Lower leg skin (tissue), 4 donors: ENCODE results near the gene PIGQ. TPM values are rescaled to one million over a fixed set of nuclear protein-coding genes. Genes with fewer than 3 reads are reported as not detected.

ENCODE experiments used
- DNase-seq, 2 donors: peaks; one replicate each; pipeline ENCODE4 v3.0.0-alpha.2; 2019; ENCODE audit warnings: low spot score in 2 of 2
- H3K4me3 ChIP-seq: fragments of 200-600 bp; sonication (generic); 2 replicates; pipeline ENCODE4 v1.5.1; 2017; ENCODE audit warnings: mild to moderate bottlenecking, low read depth; ENCODE audit not compliant: poor library complexity, severe bottlenecking
- CTCF ChIP-seq, 3 donors: fragments of 450-650 bp; IDR thresholded peaks; one replicate each; pipeline ENCODE4 v1.5.1; 2016; ENCODE audit warnings: antibody characterized with exemption in 3 of 3, mild to moderate bottlenecking in 3 of 3, moderate library complexity in 2 of 3
- POLR2A ChIP-seq, 2 donors: fragments of 450-650 bp; IDR thresholded peaks; one replicate each; pipeline ENCODE4 v1.6.1; 2016 to 2017; ENCODE audit warnings: antibody characterized with exemption in 2 of 2, mild to moderate bottlenecking in 1 of 2, moderate library complexity in 1 of 2
- WGBS, 2 donors: methylation state at CpG; one replicate each; pipeline ENCODE4 v1.1.5; 2018; 5-methylcytosine and 5-hydroxymethylcytosine counted together
- intact Hi-C: fragments of 100-400 bp; cut with DNase I; formaldehyde crosslinking; loops from one replicate; pipeline ENCODE4 v1.15.0; 2023; ENCODE audit warnings: low total_unique reads
- total RNA-seq, 4 donors: library from RNA; depleted of rRNA; stranded (reverse); fragments of >200 nt; gene quantifications; one replicate each; pipeline ENCODE4 v1.1.0, GENCODE V29; 2016

The PIGQ gene
- total RNA-seq, 4 donors from 2014 or later, result 33.2 to 46.1 (median 43.5) TPM

- WGBS, 2 donors, result 96% methylated on average over 21 to 32 of the region's 46 CpGs
- DNase-seq, result no peak
- no peak overlapping the region for H3K4me3 ChIP-seq
- intact Hi-C loops, result no loop called here
- TF ChIP-seq CTCF (IDR thresholded peaks at IDR 0.05) (no peak), POLR2A (IDR thresholded peaks at IDR 0.05) (no peak)
These were observed 4.4 kb downstream of the PIGQ start for GRCh38 chr16:574021-574760.

- 86 to 91% methylated on average over 22 to 36 of the region's 36 CpGs for WGBS, 2 donors
- H3K4me3 ChIP-seq, result no peak overlapping the region
- TF ChIP-seq POLR2A (IDR thresholded peaks at IDR 0.05) (no peak), CTCF (IDR thresholded peaks at IDR 0.05) (no peak)
- no peak for DNase-seq
- intact Hi-C loops, result no loop called here
These were observed 5.8 kb downstream of the PIGQ start for GRCh38 chr16:575354-576196.

GRCh38 chr16:576197-576822 lies 6.5 kb downstream of the PIGQ start:
- intact Hi-C loops, result no loop called here
- TF ChIP-seq POLR2A (IDR thresholded peaks at IDR 0.05) (no peak), CTCF (IDR thresholded peaks at IDR 0.05) (no peak)
- H3K4me3 ChIP-seq, result no peak overlapping the region
- DNase-seq, result no peak
- WGBS, 2 donors, result 84 to 86% methylated on average over 13 to 18 of the region's 21 CpGs

GRCh38 chr16:576823-577201 lies 7.0 kb downstream of the PIGQ start:
- intact Hi-C loops, result no loop called here

GRCh38 chr16:577796-578195 lies 8.0 kb downstream of the PIGQ start:
- H3K4me3 ChIP-seq, result no peak overlapping the region
- TF ChIP-seq POLR2A (IDR thresholded peaks at IDR 0.05) (no peak), CTCF (IDR thresholded peaks at IDR 0.05) (no peak)
- WGBS, 2 donors, result 92 to 95% methylated on average over 12 of the region's 13 CpGs
- no peak for DNase-seq
- intact Hi-C loops, result no loop called here

More at GRCh38 chr16:576823-577201, 7.0 kb downstream of the PIGQ start:
- H3K4me3 ChIP-seq, result no peak overlapping the region
- no peak for DNase-seq
- 78 to 85% methylated on average over 8 of the region's 8 CpGs for WGBS, 2 donors
- TF ChIP-seq POLR2A (IDR thresholded peaks at IDR 0.05), result no peak
- no peak for TF ChIP-seq CTCF (IDR thresholded peaks at IDR 0.05)
